A673 (cell line): Measurements from ENCODE around the gene SHC3.

ENCODE experiments used
- EZH2 ChIP-seq: fragments of 200-600 bp; sonication (generic); IDR thresholded peaks from 2 replicates; pipeline ENCODE4 v1.6.1; 2017; ENCODE audit warnings: borderline replicate concordance, low read depth, mild to moderate bottlenecking, mixed read lengths, antibody characterized with exemption, low read length; ENCODE audit not compliant: poor library complexity, severe bottlenecking
- TF ChIP-seq, protein P1 (sequence below): fragments of 300-800, 200-600 bp; sonication (generic); conservative IDR thresholded peaks from 2 replicates; pipeline ENCODE4 v1.5.1; 2017; ENCODE audit warnings: low read depth, mild to moderate bottlenecking, antibody characterized with exemption, low read length, moderate library complexity, mixed read lengths

DNA sequence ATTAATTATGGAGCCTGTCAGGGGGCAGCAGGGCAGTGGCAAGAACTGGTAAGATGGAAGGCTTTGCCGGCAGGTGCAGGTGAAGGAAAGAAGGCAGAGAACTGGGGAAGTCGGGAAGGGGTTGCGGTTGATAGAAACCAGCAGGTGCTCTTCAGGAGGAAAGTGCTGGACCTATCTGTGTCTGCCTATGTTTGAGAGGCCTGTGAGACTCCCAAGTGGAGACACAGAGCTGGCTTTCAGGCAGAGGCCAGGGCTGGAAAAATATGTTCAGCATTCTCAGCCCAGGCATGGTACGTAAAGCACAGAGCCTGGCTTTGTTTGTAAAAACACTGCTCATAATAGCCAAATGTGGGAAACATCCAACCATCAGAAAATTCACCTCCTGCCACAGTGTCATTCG lies 117.8 kb downstream of the SHC3 start:
- TF ChIP-seq, protein P1, sequence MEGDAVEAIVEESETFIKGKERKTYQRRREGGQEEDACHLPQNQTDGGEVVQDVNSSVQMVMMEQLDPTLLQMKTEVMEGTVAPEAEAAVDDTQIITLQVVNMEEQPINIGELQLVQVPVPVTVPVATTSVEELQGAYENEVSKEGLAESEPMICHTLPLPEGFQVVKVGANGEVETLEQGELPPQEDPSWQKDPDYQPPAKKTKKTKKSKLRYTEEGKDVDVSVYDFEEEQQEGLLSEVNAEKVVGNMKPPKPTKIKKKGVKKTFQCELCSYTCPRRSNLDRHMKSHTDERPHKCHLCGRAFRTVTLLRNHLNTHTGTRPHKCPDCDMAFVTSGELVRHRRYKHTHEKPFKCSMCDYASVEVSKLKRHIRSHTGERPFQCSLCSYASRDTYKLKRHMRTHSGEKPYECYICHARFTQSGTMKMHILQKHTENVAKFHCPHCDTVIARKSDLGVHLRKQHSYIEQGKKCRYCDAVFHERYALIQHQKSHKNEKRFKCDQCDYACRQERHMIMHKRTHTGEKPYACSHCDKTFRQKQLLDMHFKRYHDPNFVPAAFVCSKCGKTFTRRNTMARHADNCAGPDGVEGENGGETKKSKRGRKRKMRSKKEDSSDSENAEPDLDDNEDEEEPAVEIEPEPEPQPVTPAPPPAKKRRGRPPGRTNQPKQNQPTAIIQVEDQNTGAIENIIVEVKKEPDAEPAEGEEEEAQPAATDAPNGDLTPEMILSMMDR, result no peak
- no peak for TF ChIP-seq EZH2
